ENCODE data around the gene LRRC71.

The LRRC71 gene

GRCh38 chr1:156945881-156946661 is 25.6 kb downstream of the LRRC71 start:
- no peaks in the 10 kb centered on the region for H3K9me3 ChIP-seq (ENCODE audit: control insufficient read depth in 2 of 2, low read length in 2 of 2)
- peaks cover 88% of the 10 kb centered on the region in 2 donors for H3K36me3 ChIP-seq (ENCODE audit: control insufficient read depth in 2 of 2, insufficient read depth in 2 of 2, low read length in 2 of 2)
- H3K27ac ChIP-seq (ENCODE audit: low read depth in 2 of 2, low read length in 2 of 2): no peak overlapping the region
- H3K4me3 ChIP-seq (ENCODE audit: low read length in 2 of 2): no peak overlapping the region
- H3K9ac ChIP-seq (ENCODE audit: low read depth in 1 of 2, low read length in 2 of 2): no peak overlapping the region
- H3K4me1 ChIP-seq (ENCODE audit: control insufficient read depth in 2 of 2, insufficient read depth in 2 of 2, low read length in 2 of 2): no peaks in the 10 kb centered on the region
- no peaks in the 10 kb centered on the region for H3K27me3 ChIP-seq (ENCODE audit: control insufficient read depth in 2 of 2, insufficient read depth in 2 of 2, low read length in 2 of 2)

DNA sequence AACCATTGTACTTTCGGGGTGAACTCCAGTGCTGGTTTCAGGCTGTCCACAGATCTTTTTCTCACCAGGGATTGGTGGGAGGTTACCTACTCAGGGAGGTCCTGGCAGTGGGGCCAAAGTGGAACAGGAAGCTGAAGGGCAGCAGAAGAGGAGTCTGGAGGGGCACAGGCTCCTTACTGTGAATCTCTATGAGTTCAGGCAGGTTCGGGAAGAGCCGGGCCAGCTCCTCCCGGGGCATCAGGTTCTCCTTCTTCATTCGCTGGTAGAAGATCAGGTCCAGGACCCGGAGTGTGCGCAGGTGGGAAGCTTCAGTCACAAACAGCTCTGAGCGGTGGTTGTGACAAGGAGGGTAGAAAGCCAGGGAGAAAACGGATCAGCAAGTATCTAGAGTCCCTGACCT is 26.7 kb downstream of the LRRC71 start:
- H3K4me1 ChIP-seq (ENCODE audit: control insufficient read depth in 2 of 2, insufficient read depth in 2 of 2, low read length in 2 of 2): no peaks in the 10 kb centered on the region
- no peak overlapping the region for H3K4me3 ChIP-seq (ENCODE audit: low read length in 2 of 2)
- H3K9ac ChIP-seq (ENCODE audit: low read depth in 1 of 2, low read length in 2 of 2): no peak overlapping the region
- no peaks in the 10 kb centered on the region for H3K9me3 ChIP-seq (ENCODE audit: control insufficient read depth in 2 of 2, low read length in 2 of 2)
- H3K27me3 ChIP-seq (ENCODE audit: control insufficient read depth in 2 of 2, insufficient read depth in 2 of 2, low read length in 2 of 2): no peaks in the 10 kb centered on the region
- H3K36me3 ChIP-seq (ENCODE audit: control insufficient read depth in 2 of 2, insufficient read depth in 2 of 2, low read length in 2 of 2): peaks cover 87 to 88% of the 10 kb centered on the region in 2 donors
- no peak overlapping the region for H3K27ac ChIP-seq (ENCODE audit: low read depth in 2 of 2, low read length in 2 of 2)

DNA sequence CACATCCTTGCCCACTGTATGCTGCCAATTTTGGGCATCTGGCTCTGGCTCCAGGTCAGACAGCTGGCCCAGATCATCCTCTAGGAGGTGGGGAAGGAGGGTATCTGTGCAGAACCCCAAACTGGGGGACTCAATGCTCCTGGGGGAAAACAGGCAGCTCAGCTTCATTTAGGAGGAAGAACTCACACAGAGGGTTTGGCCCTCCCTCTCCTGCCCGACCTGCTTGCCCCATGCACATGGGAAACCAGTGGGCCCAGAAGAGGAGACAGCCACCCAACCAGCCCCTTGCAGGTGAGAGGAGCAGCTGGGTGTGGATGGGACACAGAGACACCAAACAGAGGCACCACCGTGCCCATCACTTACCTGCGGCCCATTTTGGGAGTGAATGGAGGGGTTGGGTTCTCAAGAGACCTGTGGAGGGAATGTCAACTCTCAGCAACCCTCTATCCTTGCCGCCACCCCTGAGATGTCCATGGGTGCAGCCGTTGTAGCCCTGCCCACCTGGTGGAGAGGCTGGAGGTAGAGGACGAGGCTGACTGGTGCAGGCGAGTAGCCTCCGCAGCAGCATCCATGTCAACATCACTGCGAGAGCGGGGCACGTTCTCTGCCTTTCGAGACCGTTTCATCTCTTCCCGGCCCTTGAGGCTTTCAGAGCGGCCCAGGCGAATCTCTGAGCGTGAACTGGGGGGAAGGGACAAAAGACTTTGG is 27.5 kb downstream of the LRRC71 start:
- no peak overlapping the region for H3K4me3 ChIP-seq (ENCODE audit: low read length in 2 of 2)
- H3K27me3 ChIP-seq (ENCODE audit: control insufficient read depth in 2 of 2, insufficient read depth in 2 of 2, low read length in 2 of 2): no peaks in the 10 kb centered on the region
- H3K4me1 ChIP-seq (ENCODE audit: control insufficient read depth in 2 of 2, insufficient read depth in 2 of 2, low read length in 2 of 2): no peaks in the 10 kb centered on the region
- H3K9ac ChIP-seq (ENCODE audit: low read depth in 1 of 2, low read length in 2 of 2): no peak overlapping the region
- H3K36me3 ChIP-seq (ENCODE audit: control insufficient read depth in 2 of 2, insufficient read depth in 2 of 2, low read length in 2 of 2): peaks cover 79 to 88% of the 10 kb centered on the region in 2 donors
- no peak overlapping the region for H3K27ac ChIP-seq (ENCODE audit: low read depth in 2 of 2, low read length in 2 of 2)
- no peaks in the 10 kb centered on the region for H3K9me3 ChIP-seq (ENCODE audit: control insufficient read depth in 2 of 2, low read length in 2 of 2)

- Histone ChIP-seq H3K27me3 (ENCODE audit: control insufficient read depth in 2 of 2, insufficient read depth in 2 of 2, low read length in 2 of 2) (no peaks in the 10 kb centered on the region), H3K9me3 (ENCODE audit: control insufficient read depth in 2 of 2, low read length in 2 of 2) (no peaks in the 10 kb centered on the region), H3K36me3 (ENCODE audit: control insufficient read depth in 2 of 2, insufficient read depth in 2 of 2, low read length in 2 of 2) (peaks cover 74 to 87% of the 10 kb centered on the region in 2 donors), H3K4me3 (ENCODE audit: low read length in 2 of 2) (no peak overlapping the region), H3K27ac (ENCODE audit: low read depth in 2 of 2, low read length in 2 of 2) (no peak overlapping the region), H3K4me1 (ENCODE audit: control insufficient read depth in 2 of 2, insufficient read depth in 2 of 2, low read length in 2 of 2) (no peaks in the 10 kb centered on the region), H3K9ac (ENCODE audit: low read depth in 1 of 2, low read length in 2 of 2) (no peak overlapping the region)
These were observed 28.3 kb downstream of the LRRC71 start for GRCh38 chr1:156948708-156949107.

DNA sequence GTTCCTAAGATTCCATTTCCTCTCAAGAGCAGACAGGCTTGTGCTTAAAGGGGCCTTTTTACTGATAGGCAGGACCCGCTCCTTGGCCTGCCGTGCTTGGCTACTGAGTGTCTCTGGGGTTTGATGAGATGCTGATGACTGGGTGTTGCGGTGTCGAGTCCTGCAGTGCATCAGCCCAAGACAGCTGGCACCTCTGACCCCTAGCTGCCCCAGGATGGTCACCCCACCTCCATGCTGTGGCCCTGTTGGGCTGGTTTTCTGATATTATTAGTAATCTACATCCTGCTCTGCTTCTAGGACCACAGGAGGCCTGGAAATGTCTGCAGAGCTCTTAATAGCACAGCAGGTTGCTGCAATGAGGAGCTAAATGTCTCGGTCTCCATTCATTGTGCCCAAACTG is 28.7 kb downstream of the LRRC71 start:
- Histone ChIP-seq H3K36me3 (ENCODE audit: control insufficient read depth in 2 of 2, insufficient read depth in 2 of 2, low read length in 2 of 2) (peaks cover 70 to 83% of the 10 kb centered on the region in 2 donors), H3K9me3 (ENCODE audit: control insufficient read depth in 2 of 2, low read length in 2 of 2) (no peaks in the 10 kb centered on the region), H3K9ac (ENCODE audit: low read depth in 1 of 2, low read length in 2 of 2) (no peak overlapping the region), H3K4me3 (ENCODE audit: low read length in 2 of 2) (no peak overlapping the region), H3K27ac (ENCODE audit: low read depth in 2 of 2, low read length in 2 of 2) (no peak overlapping the region), H3K4me1 (ENCODE audit: control insufficient read depth in 2 of 2, insufficient read depth in 2 of 2, low read length in 2 of 2) (no peaks in the 10 kb centered on the region), H3K27me3 (ENCODE audit: control insufficient read depth in 2 of 2, insufficient read depth in 2 of 2, low read length in 2 of 2) (no peaks in the 10 kb centered on the region)

- no peak overlapping the region for H3K4me3 ChIP-seq (ENCODE audit: low read length in 2 of 2)
- H3K36me3 ChIP-seq (ENCODE audit: control insufficient read depth in 2 of 2, insufficient read depth in 2 of 2, low read length in 2 of 2): peaks cover 64 to 81% of the 10 kb centered on the region in 2 donors
- no peaks in the 10 kb centered on the region for H3K4me1 ChIP-seq (ENCODE audit: control insufficient read depth in 2 of 2, insufficient read depth in 2 of 2, low read length in 2 of 2)
- H3K9me3 ChIP-seq (ENCODE audit: control insufficient read depth in 2 of 2, low read length in 2 of 2): no peaks in the 10 kb centered on the region
- no peak overlapping the region for H3K9ac ChIP-seq (ENCODE audit: low read depth in 1 of 2, low read length in 2 of 2)
- H3K27ac ChIP-seq (ENCODE audit: low read depth in 2 of 2, low read length in 2 of 2): no peak overlapping the region
- H3K27me3 ChIP-seq (ENCODE audit: control insufficient read depth in 2 of 2, insufficient read depth in 2 of 2, low read length in 2 of 2): no peaks in the 10 kb centered on the region
These were observed 30.9 kb downstream of the LRRC71 start for GRCh38 chr1:156951371-156951770.

GRCh38 chr1:156953571-156953970 is 33.1 kb downstream of the LRRC71 start:
- no peaks in the 10 kb centered on the region for H3K9me3 ChIP-seq (ENCODE audit: control insufficient read depth in 2 of 2, low read length in 2 of 2)
- H3K4me1 ChIP-seq (ENCODE audit: control insufficient read depth in 2 of 2, insufficient read depth in 2 of 2, low read length in 2 of 2): no peaks in the 10 kb centered on the region
- peaks cover 65 to 83% of the 10 kb centered on the region in 2 donors for H3K36me3 ChIP-seq (ENCODE audit: control insufficient read depth in 2 of 2, insufficient read depth in 2 of 2, low read length in 2 of 2)
- no peak overlapping the region for H3K27ac ChIP-seq (ENCODE audit: low read depth in 2 of 2, low read length in 2 of 2)
- H3K4me3 ChIP-seq (ENCODE audit: low read length in 2 of 2): no peak overlapping the region
- H3K9ac ChIP-seq (ENCODE audit: low read depth in 1 of 2, low read length in 2 of 2): no peak overlapping the region
- no peaks in the 10 kb centered on the region for H3K27me3 ChIP-seq (ENCODE audit: control insufficient read depth in 2 of 2, insufficient read depth in 2 of 2, low read length in 2 of 2)

DNA sequence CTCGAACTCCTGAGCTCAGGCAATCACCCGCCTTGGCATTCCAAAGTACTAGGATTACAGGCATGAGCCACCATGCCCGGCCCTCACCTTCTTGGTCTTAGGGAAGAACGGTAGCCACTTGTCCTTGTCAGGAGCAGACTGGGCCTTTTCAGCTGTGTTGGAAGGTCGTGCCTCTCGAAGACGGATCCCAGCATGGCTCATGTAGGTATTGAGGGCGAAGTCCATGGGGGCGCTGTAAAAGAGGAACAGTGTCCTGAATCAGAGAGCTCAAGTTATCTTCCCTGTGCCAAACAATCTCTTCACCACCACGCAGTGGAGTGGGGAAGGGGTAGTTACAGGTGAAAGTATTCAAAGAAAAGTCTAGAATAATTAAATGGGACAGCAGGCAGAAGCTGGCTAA is 35.9 kb downstream of the LRRC71 start:
- Histone ChIP-seq H3K36me3 (ENCODE audit: control insufficient read depth in 2 of 2, insufficient read depth in 2 of 2, low read length in 2 of 2) (peaks cover 67 to 79% of the 10 kb centered on the region in 2 donors), H3K27ac (ENCODE audit: low read depth in 2 of 2, low read length in 2 of 2) (no peak overlapping the region), H3K9me3 (ENCODE audit: control insufficient read depth in 2 of 2, low read length in 2 of 2) (no peaks in the 10 kb centered on the region), H3K27me3 (ENCODE audit: control insufficient read depth in 2 of 2, insufficient read depth in 2 of 2, low read length in 2 of 2) (no peaks in the 10 kb centered on the region), H3K9ac (ENCODE audit: low read depth in 1 of 2, low read length in 2 of 2) (no peak overlapping the region), H3K4me3 (ENCODE audit: low read length in 2 of 2) (no peak overlapping the region), H3K4me1 (ENCODE audit: control insufficient read depth in 2 of 2, insufficient read depth in 2 of 2, low read length in 2 of 2) (no peaks in the 10 kb centered on the region)

- Histone ChIP-seq H3K4me1 (ENCODE audit: control insufficient read depth in 2 of 2, insufficient read depth in 2 of 2, low read length in 2 of 2) (no peaks in the 10 kb centered on the region), H3K36me3 (ENCODE audit: control insufficient read depth in 2 of 2, insufficient read depth in 2 of 2, low read length in 2 of 2) (peaks cover 74 to 77% of the 10 kb centered on the region in 2 donors), H3K27ac (ENCODE audit: low read depth in 2 of 2, low read length in 2 of 2) (no peak overlapping the region)
These were observed 37.2 kb downstream of the LRRC71 start for GRCh38 chr1:156957634-156958033.

DNA sequence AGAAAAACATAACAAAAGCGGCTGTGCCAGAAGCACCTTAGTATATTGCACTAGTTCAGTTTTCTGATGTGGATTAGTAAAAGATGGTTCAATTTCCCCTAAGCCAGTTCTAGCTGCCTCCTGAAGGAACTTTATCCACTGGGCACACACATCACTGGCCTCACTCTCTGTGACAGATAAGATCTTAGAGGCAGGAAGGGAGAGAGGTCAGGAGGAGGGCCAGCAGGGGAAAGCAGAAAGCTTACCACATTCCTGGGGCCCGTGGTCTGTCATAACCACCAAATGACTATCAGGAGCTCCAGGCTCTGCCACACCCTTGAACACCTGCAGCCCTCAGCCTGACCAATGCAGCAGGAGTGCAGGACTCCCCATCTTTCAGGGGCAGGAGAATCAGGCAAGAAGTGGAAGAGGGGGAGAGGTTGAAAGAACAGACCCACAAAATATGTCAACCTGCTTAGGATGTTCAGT is 37.8 kb downstream of the LRRC71 start:
- H3K9ac ChIP-seq (ENCODE audit: low read depth in 1 of 2, low read length in 2 of 2): no peak overlapping the region
- peaks cover 76 to 79% of the 10 kb centered on the region in 2 donors for H3K36me3 ChIP-seq (ENCODE audit: control insufficient read depth in 2 of 2, insufficient read depth in 2 of 2, low read length in 2 of 2)
- no peaks in the 10 kb centered on the region for H3K4me1 ChIP-seq (ENCODE audit: control insufficient read depth in 2 of 2, insufficient read depth in 2 of 2, low read length in 2 of 2)
- H3K4me3 ChIP-seq (ENCODE audit: low read length in 2 of 2): no peak overlapping the region
- H3K27ac ChIP-seq (ENCODE audit: low read depth in 2 of 2, low read length in 2 of 2): no peak overlapping the region
- H3K27me3 ChIP-seq (ENCODE audit: control insufficient read depth in 2 of 2, insufficient read depth in 2 of 2, low read length in 2 of 2): no peaks in the 10 kb centered on the region
- H3K9me3 ChIP-seq (ENCODE audit: control insufficient read depth in 2 of 2, low read length in 2 of 2): no peaks in the 10 kb centered on the region

More at GRCh38 chr1:156957634-156958033, 37.2 kb downstream of the LRRC71 start:
- Histone ChIP-seq H3K27me3 (ENCODE audit: control insufficient read depth in 2 of 2, insufficient read depth in 2 of 2, low read length in 2 of 2) (no peaks in the 10 kb centered on the region), H3K4me3 (ENCODE audit: low read length in 2 of 2) (no peak overlapping the region), H3K9ac (ENCODE audit: low read depth in 1 of 2, low read length in 2 of 2) (no peak overlapping the region), H3K9me3 (ENCODE audit: control insufficient read depth in 2 of 2, low read length in 2 of 2) (no peaks in the 10 kb centered on the region)
